H9 (cell line): ENCODE measurements around the gene COX4I2. TPM values are rescaled to one million over a fixed set of nuclear protein-coding genes. Genes with fewer than 3 reads are reported as not detected.

Source experiments
- DNase-seq: peaks from one replicate; pipeline ENCODE4 v3.0.0-alpha.2; 2017
- H2AFZ ChIP-seq: one replicate; pipeline ENCODE4 v1.6.1; 2013; ENCODE audit warnings: mild to moderate bottlenecking, low read length, control low read depth, moderate library complexity
- H2AK5ac ChIP-seq: 2 replicates; pipeline ENCODE4 v1.6.1; 2013; ENCODE audit warnings: low read length, control low read depth, mixed read lengths; ENCODE audit not compliant: insufficient read length
- H2BK120ac ChIP-seq: one replicate; pipeline ENCODE4 v1.6.1; 2013; ENCODE audit warnings: low read depth, mild to moderate bottlenecking, low read length, control low read depth, inconsistent platforms; ENCODE audit not compliant: poor library complexity, severe bottlenecking
- H2BK12ac ChIP-seq: 2 replicates; pipeline ENCODE4 v1.6.1; 2013; ENCODE audit warnings: low read length, control low read depth, mixed read lengths, low read depth; ENCODE audit not compliant: insufficient read length
- H2BK15ac ChIP-seq: 2 replicates; pipeline ENCODE4 v1.6.1; 2013; ENCODE audit warnings: low read depth, low read length, control low read depth
- H2BK20ac ChIP-seq: one replicate; pipeline ENCODE4 v1.6.1; 2013; ENCODE audit warnings: low read depth, mild to moderate bottlenecking, low read length, control low read depth, inconsistent platforms; ENCODE audit not compliant: poor library complexity, severe bottlenecking
- H2BK5ac ChIP-seq: 2 replicates; pipeline ENCODE4 v1.6.1; 2013; ENCODE audit warnings: low read length, control low read depth, mixed read lengths; ENCODE audit not compliant: insufficient read length
- H3K14ac ChIP-seq: 2 replicates; pipeline ENCODE4 v1.6.1; 2013; ENCODE audit warnings: low read length, control low read depth; ENCODE audit not compliant: insufficient read depth
- H3K18ac ChIP-seq: 2 replicates; pipeline ENCODE4 v1.6.1; 2013; ENCODE audit warnings: low read depth, mild to moderate bottlenecking, mixed read lengths, low read length, control low read depth; ENCODE audit not compliant: insufficient read length
- H3K23ac ChIP-seq: 2 replicates; pipeline ENCODE4 v1.6.1; 2013; ENCODE audit warnings: low read length, control low read depth, mixed read lengths, low read depth; ENCODE audit not compliant: insufficient read length
- H3K23me2 ChIP-seq: 2 replicates; pipeline ENCODE4 v1.6.1; 2013; ENCODE audit warnings: low read depth, mild to moderate bottlenecking, mixed read lengths, low read length, control low read depth; ENCODE audit not compliant: insufficient read length, poor library complexity, severe bottlenecking
- H3K27ac ChIP-seq: 2 replicates; pipeline ENCODE4 v1.5.1; 2013; ENCODE audit warnings: low read length, control low read depth, mixed read lengths, low read depth; ENCODE audit not compliant: insufficient read length
- H3K27me3 ChIP-seq: 2 replicates; pipeline ENCODE4 v1.6.1; 2013; ENCODE audit warnings: low read length, control low read depth, inconsistent platforms; ENCODE audit not compliant: insufficient read depth
- H3K4ac ChIP-seq: 2 replicates; pipeline ENCODE4 v1.6.1; 2013; ENCODE audit warnings: low read depth, mild to moderate bottlenecking, control low read depth, inconsistent platforms, low read length, moderate library complexity
- H3K4me1 ChIP-seq: 2 replicates; pipeline ENCODE4 v1.6.1; 2013; ENCODE audit warnings: low read length, control low read depth, inconsistent platforms; ENCODE audit not compliant: insufficient read depth
- H3K4me2 ChIP-seq: 2 replicates; pipeline ENCODE4 v1.6.1; 2013; ENCODE audit warnings: low read length, control low read depth, mixed read lengths; ENCODE audit not compliant: insufficient read length, insufficient read depth
- H3K56ac ChIP-seq: 2 replicates; pipeline ENCODE4 v1.6.1; 2013; ENCODE audit warnings: low read depth, mild to moderate bottlenecking, mixed read lengths, low read length, control low read depth; ENCODE audit not compliant: insufficient read length
- H3K79me1 ChIP-seq: 2 replicates; pipeline ENCODE4 v1.6.1; 2013; ENCODE audit warnings: low read depth, mild to moderate bottlenecking, moderate library complexity, low read length, control low read depth, inconsistent platforms; ENCODE audit not compliant: insufficient read depth, poor library complexity, severe bottlenecking
- H3K79me2 ChIP-seq: 2 replicates; pipeline ENCODE4 v1.6.1; 2013; ENCODE audit warnings: low read length, control low read depth, inconsistent platforms; ENCODE audit not compliant: insufficient read depth
- H3K9ac ChIP-seq: 2 replicates; pipeline ENCODE4 v1.6.1; 2013; ENCODE audit warnings: low read length, control low read depth, mixed read lengths; ENCODE audit not compliant: insufficient read length; ENCODE audit errors: extremely low read depth
- H3K9me3 ChIP-seq: one replicate; pipeline ENCODE4 v1.6.1; 2013; ENCODE audit warnings: low read depth, low read length, inconsistent platforms; ENCODE audit not compliant: control insufficient read depth
- H3T11ph ChIP-seq: one replicate; pipeline ENCODE4 v1.6.1; 2013; ENCODE audit warnings: mild to moderate bottlenecking, low read length, control low read depth, inconsistent platforms
- H4K20me1 ChIP-seq: one replicate; pipeline ENCODE4 v1.6.1; 2013; ENCODE audit not compliant: control insufficient read depth, insufficient read length, insufficient read depth
- H4K5ac ChIP-seq: 2 replicates; pipeline ENCODE4 v1.6.1; 2013; ENCODE audit warnings: low read depth, mild to moderate bottlenecking, mixed read lengths, low read length, control low read depth; ENCODE audit not compliant: insufficient read length
- H4K8ac ChIP-seq: replicated peaks from 2 replicates; pipeline ENCODE4 v1.6.1; 2013; ENCODE audit warnings: low read length, control low read depth, mixed read lengths, low read depth; ENCODE audit not compliant: insufficient read length
- H4K91ac ChIP-seq: 2 replicates; pipeline ENCODE4 v1.6.1; 2013; ENCODE audit warnings: low read depth, mild to moderate bottlenecking, moderate library complexity, mixed read lengths, low read length, control low read depth; ENCODE audit not compliant: insufficient read length
- H3K27ac Mint-ChIP-seq, 3 experiments: 2 replicates in 2 of 3; 3 replicates in 1 of 3; pipeline ENCODE4 v1.8.0; 2020 to 2021; ENCODE audit warnings: mixed read lengths in 3 of 3, mild to moderate bottlenecking in 1 of 3, moderate library complexity in 1 of 3
- H3K27me3 Mint-ChIP-seq: 2 replicates; pipeline ENCODE4 v1.8.0; 2021; ENCODE audit warnings: low read depth, mild to moderate bottlenecking, moderate library complexity, mixed read lengths
- H3K36me3 Mint-ChIP-seq, 3 experiments: 2 replicates in 2 of 3; 3 replicates in 1 of 3; pipeline ENCODE4 v1.8.0; 2020 to 2021; ENCODE audit warnings: low read depth in 3 of 3, mixed read lengths in 3 of 3; ENCODE audit not compliant: insufficient read depth in 1 of 3
- H3K4me1 Mint-ChIP-seq, 2 experiments: 2 replicates each; pipeline ENCODE4 v1.8.0; 2020; ENCODE audit warnings: mixed read lengths in 2 of 2
- H3K4me3 Mint-ChIP-seq, 2 experiments: 2 replicates in 1 of 2; 3 replicates in 1 of 2; pipeline ENCODE4 v1.8.0; 2020 to 2021; ENCODE audit warnings: mild to moderate bottlenecking in 2 of 2, mixed read lengths in 2 of 2, moderate library complexity in 1 of 2
- H3K9me3 Mint-ChIP-seq, 2 experiments: 2 replicates in 1 of 2; 3 replicates in 1 of 2; pipeline ENCODE4 v1.8.0; 2020; ENCODE audit warnings: mild to moderate bottlenecking in 2 of 2, mixed read lengths in 2 of 2, moderate library complexity in 1 of 2
- WGBS: extraction: QIAGEN DNeasy Blood & Tissue Kit; methylation state at CpG from one replicate; pipeline ENCODE4 v1.1.7; 2013; ENCODE audit warnings: missing lambda C conversion rate, low lambda C conversion rate, mixed read lengths; ENCODE audit not compliant: insufficient read length; ENCODE audit errors: extremely low coverage; 5-methylcytosine and 5-hydroxymethylcytosine counted together
- total RNA-seq: library from RNA; stranded (reverse); gene quantifications from 2 replicates; pipeline ENCODE4 v1.2.1, GENCODE V29; 2021
- TF ChIP-seq, protein P1 (sequence below): fragments of 200-600 bp; sonication (generic); conservative IDR thresholded peaks from 3 replicates; pipeline ENCODE4 v1.8.0; 2021; ENCODE audit warnings: antibody characterized with exemption, mild to moderate bottlenecking

Gene COX4I2
- total RNA-seq, 1 experiment from 2014 or later = not detected

DNA sequence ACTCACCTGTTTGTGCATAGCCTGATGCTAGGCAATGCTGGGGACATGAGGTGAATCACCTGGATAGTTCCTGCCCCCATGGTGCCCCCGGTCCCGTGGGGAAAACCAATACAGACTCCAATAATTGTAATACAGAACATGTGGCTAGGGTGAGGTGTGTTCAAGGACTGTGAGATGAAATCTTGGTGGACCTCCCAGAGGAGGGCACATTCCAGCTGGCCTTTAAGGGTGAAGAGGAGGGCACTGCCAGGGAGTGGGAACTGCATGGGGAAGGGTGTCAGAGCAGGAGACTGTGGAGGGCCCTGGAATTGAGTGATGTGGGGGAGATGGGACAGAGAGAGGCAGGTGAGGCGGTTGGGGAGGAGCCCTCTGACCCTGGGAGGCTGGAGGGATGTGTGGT, 2.5 kb downstream of the COX4I2 start:
- H3T11ph ChIP-seq = no peak overlapping the region
- Mint-ChIP-seq H3K9me3 (no peaks in the 10 kb centered on the region), H3K4me1 (peaks cover 9 to 16% of the 10 kb centered on the region in 2 experiments), H3K36me3 (no peaks in the 10 kb centered on the region), H3K4me3 (no peak overlapping the region), H3K27me3 (peaks cover 8% of the 10 kb centered on the region), H3K27ac (no peak overlapping the region)
- H3K9me3 ChIP-seq = no peaks in the 10 kb centered on the region
- H3K27me3 ChIP-seq = no peaks in the 10 kb centered on the region
- H3K79me2 ChIP-seq = no peaks in the 10 kb centered on the region
- H2BK120ac ChIP-seq = no peak overlapping the region
- no peak overlapping the region for H2BK12ac ChIP-seq
- H2BK5ac ChIP-seq = no peak overlapping the region
- no peak overlapping the region for H3K9ac ChIP-seq
- no peak overlapping the region for H2AK5ac ChIP-seq
- no peak overlapping the region for H2BK20ac ChIP-seq
- DNase-seq = no peak
- H3K18ac ChIP-seq = no peak overlapping the region
- TF ChIP-seq, protein P1, sequence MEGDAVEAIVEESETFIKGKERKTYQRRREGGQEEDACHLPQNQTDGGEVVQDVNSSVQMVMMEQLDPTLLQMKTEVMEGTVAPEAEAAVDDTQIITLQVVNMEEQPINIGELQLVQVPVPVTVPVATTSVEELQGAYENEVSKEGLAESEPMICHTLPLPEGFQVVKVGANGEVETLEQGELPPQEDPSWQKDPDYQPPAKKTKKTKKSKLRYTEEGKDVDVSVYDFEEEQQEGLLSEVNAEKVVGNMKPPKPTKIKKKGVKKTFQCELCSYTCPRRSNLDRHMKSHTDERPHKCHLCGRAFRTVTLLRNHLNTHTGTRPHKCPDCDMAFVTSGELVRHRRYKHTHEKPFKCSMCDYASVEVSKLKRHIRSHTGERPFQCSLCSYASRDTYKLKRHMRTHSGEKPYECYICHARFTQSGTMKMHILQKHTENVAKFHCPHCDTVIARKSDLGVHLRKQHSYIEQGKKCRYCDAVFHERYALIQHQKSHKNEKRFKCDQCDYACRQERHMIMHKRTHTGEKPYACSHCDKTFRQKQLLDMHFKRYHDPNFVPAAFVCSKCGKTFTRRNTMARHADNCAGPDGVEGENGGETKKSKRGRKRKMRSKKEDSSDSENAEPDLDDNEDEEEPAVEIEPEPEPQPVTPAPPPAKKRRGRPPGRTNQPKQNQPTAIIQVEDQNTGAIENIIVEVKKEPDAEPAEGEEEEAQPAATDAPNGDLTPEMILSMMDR = no peak
- H4K8ac ChIP-seq = no peak overlapping the region
- no peak overlapping the region for H3K27ac ChIP-seq
- H2AFZ ChIP-seq = no peak overlapping the region
- no peak overlapping the region for H3K14ac ChIP-seq
- H3K4me2 ChIP-seq = no peak overlapping the region
- no peak overlapping the region for H3K23ac ChIP-seq
- H4K20me1 ChIP-seq = no peaks in the 10 kb centered on the region
- WGBS = no CpG with 5 or more reads among the region's 3 CpGs
- H4K5ac ChIP-seq = no peak overlapping the region
- H2BK15ac ChIP-seq = no peak overlapping the region
- H3K4ac ChIP-seq = no peak overlapping the region
- no peaks in the 10 kb centered on the region for H3K23me2 ChIP-seq
- no peak overlapping the region for H3K56ac ChIP-seq
- H4K91ac ChIP-seq = no peak overlapping the region
- H3K4me1 ChIP-seq = no peaks in the 10 kb centered on the region
- no peaks in the 10 kb centered on the region for H3K79me1 ChIP-seq
